Right lobe of liver (tissue), 6 donors: ENCODE measurements around the gene SNAPC2. TPM values are rescaled to one million over a fixed set of nuclear protein-coding genes. Genes with fewer than 3 reads are reported as not detected.

Experiments
- ATAC-seq, 4 donors: fragments of 200-7000 bp; cut with Tn5 transposase; one replicate each; pipeline ENCODE4 v1.9.1; 2020; ENCODE audit warnings: mild to moderate bottlenecking in 4 of 4, moderate library complexity in 4 of 4
- DNase-seq, 3 donors: peaks; one replicate each; pipeline ENCODE4 v3.0.0-alpha.2; 2020
- H3K27ac ChIP-seq, 3 donors: fragments of 200-600 bp; one replicate each; pipeline ENCODE4 v1.8.0; 2022
- H3K27me3 ChIP-seq, 2 donors: fragments of 200-600 bp; one replicate each; pipeline ENCODE4 v1.8.0; 2022
- H3K36me3 ChIP-seq, 4 donors: fragments of 200-600 bp; sonication (generic) in 1 of 4; one replicate each; pipeline versions ENCODE4 v1.5.1 to v1.8.0; 2017 to 2022; ENCODE audit warnings: control low read depth in 1 of 4
- H3K4me1 ChIP-seq, 4 donors: fragments of 200-600 bp; sonication (generic) in 1 of 4; one replicate each; pipeline versions ENCODE4 v1.5.1 to v1.8.0; 2017 to 2022; ENCODE audit warnings: control low read depth in 1 of 4
- H3K4me3 ChIP-seq, 3 donors: fragments of 200-600 bp; one replicate each; pipeline ENCODE4 v1.8.0; 2022
- H3K9me3 ChIP-seq, 4 donors: fragments of 200-600 bp; sonication (generic) in 1 of 4; one replicate each; pipeline versions ENCODE4 v1.5.1 to v1.8.0; 2017 to 2022; ENCODE audit warnings: control low read depth in 1 of 4
- CTCF ChIP-seq, 4 donors: fragments of 200-600 bp in 3 of 4; fragments of 450-650 bp in 1 of 4; IDR thresholded peaks; one replicate each; pipeline versions ENCODE4 v1.5.1 to v1.8.0; 2016 to 2022; ENCODE audit warnings: antibody characterized with exemption in 4 of 4, mild to moderate bottlenecking in 2 of 4
- POLR2A ChIP-seq: fragments of 450-650 bp; IDR thresholded peaks from one replicate; pipeline ENCODE4 v1.6.1; 2017; ENCODE audit warnings: antibody characterized with exemption, mild to moderate bottlenecking
- WGBS: methylation state at CpG from one replicate; pipeline ENCODE4 v1.1.6; 2018; ENCODE audit warnings: low coverage, low lambda C conversion rate; ENCODE audit not compliant: insufficient coverage; ENCODE audit errors: missing lambda C conversion rate; 5-methylcytosine and 5-hydroxymethylcytosine counted together
- intact Hi-C, 2 donors: fragments of 100-400 bp; cut with DNase I; formaldehyde crosslinking; loops; one replicate each; pipeline versions ENCODE4 v1.11.2 to v1.14.1; 2022
- total RNA-seq, 6 experiments: library from RNA; depleted of rRNA in 2 of 6; stranded (reverse); fragments of >200 nt in 2 of 6; fragmentation: NEBNext Ultra II Directional in 3 of 6; extraction: Animal tissue kit (Norgen Biotek cat#: 25700) in 3 of 6; gene quantifications; one replicate each; pipeline versions ENCODE4 v1.1.0 to v1.2.4, GENCODE V29; 2016 to 2023
- donor health status: DM: no; HTN: yes; CAD: no.
- donor health status: DM: no; HTN: no; CAD: no.
- donor health status: DM: no; HTN: no; CAD: no.
- donor health status: DM: no; HTN: yes; CAD: no.
- donor health status: DM: no; HTN: yes; CAD: no.

SNAPC2 gene
- total RNA-seq, 6 experiments from 2014 or later, result 3.5 to 7.8 (median 5.2) TPM

DNA sequence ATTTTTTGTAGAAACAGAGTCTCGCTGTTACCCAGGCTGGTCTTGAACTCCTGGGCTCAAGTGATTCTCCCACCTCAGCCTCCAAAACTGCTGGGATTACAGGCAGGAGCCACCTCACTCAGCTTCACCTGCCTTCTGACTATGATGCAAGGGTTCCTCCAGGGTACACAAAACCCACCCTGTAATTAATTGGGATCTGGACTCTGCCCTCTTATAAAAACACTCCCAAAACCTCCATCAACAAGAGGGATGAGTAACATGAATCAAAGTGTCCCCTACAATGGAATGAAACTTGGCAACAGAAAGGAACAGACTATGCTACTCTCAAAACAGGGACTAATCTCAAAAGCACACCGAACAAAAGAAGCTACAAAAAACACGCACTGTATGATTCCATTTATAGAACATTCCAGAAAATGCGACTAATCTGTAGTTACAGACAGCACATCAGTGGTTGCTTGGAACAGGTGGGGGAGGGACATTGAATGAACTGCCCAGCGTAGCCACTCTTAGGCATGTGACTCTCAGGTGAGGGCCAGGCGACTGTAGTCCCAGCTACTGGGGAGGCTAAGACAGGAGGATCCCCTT is 42.8 kb upstream of the SNAPC2 start:
- Histone ChIP-seq H3K27ac (no peak overlapping the region), H3K36me3 (no peaks in the 10 kb centered on the region), H3K4me1 (no peaks in the 10 kb centered on the region), H3K27me3 (peaks cover 0 to 4% of the 10 kb centered on the region in 2 donors), H3K4me3 (no peak overlapping the region), H3K9me3 (no peaks in the 10 kb centered on the region)
- TF ChIP-seq CTCF (IDR thresholded peaks at IDR 0.05) (no peak), POLR2A (no peak)
- WGBS, result 79% methylated on average over 6 of the region's 6 CpGs
- ATAC-seq (no peak), DNase-seq (no peak)
- intact Hi-C loops, result no loop called here

- no peak for TF ChIP-seq POLR2A
- no peak for TF ChIP-seq CTCF (IDR thresholded peaks at IDR 0.05)
- no peak overlapping the region for H3K4me3 ChIP-seq
- H3K9me3 ChIP-seq, result no peaks in the 10 kb centered on the region
- peaks cover 0 to 4% of the 10 kb centered on the region in 2 donors for H3K27me3 ChIP-seq
- no peak for DNase-seq
- intact Hi-C loops, result no loop called here
- H3K4me1 ChIP-seq, result no peaks in the 10 kb centered on the region
- 43% methylated on average over 2 of the region's 18 CpGs for WGBS
- no peak overlapping the region for H3K27ac ChIP-seq
- no peaks in the 10 kb centered on the region for H3K36me3 ChIP-seq
- ATAC-seq, result peak in 1 of 4 donors; percentile 23
These were observed 40.9 kb upstream of the SNAPC2 start for GRCh38 chr19:7879111-7879807.

- intact Hi-C loops, result no loop called here
- no peak for TF ChIP-seq POLR2A
- no peak for TF ChIP-seq CTCF (IDR thresholded peaks at IDR 0.05)
- ATAC-seq, result no peak
- Histone ChIP-seq H3K27me3 (peaks cover 0 to under 1% of the 10 kb centered on the region in 2 donors), H3K4me3 (no peak overlapping the region), H3K9me3 (no peaks in the 10 kb centered on the region), H3K4me1 (no peaks in the 10 kb centered on the region), H3K27ac (no peak overlapping the region), H3K36me3 (no peaks in the 10 kb centered on the region)
- DNase-seq, result no peak
- WGBS, result 81% methylated on average over 13 of the region's 19 CpGs
These were observed 40.3 kb upstream of the SNAPC2 start for GRCh38 chr19:7879836-7880235.

DNA sequence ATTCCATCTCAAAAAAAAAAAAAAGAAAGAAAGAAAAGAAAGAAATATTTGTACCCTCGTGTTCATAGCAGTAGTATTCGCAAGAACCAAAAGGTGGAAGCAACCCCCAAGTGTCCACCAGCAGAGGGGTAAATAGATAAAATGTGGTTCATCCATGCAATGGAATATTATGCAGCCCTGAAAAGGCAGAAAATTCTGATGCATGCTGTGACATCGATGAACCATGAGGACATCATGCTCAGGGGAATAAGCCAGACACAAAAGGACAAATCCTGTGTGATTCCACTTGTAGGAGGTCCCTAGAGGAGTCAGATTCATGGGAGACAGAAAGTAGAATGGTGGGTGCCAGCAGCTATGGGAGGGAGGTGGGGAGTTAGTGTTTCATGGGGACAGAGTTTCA is 38.2 kb upstream of the SNAPC2 start:
- 86% methylated on average over 3 of the region's 3 CpGs for WGBS
- Histone ChIP-seq H3K4me3 (no peak overlapping the region), H3K27me3 (no peaks in the 10 kb centered on the region), H3K27ac (no peak overlapping the region), H3K4me1 (no peaks in the 10 kb centered on the region), H3K9me3 (no peaks in the 10 kb centered on the region), H3K36me3 (no peaks in the 10 kb centered on the region)
- no peak for DNase-seq
- intact Hi-C loops, result no loop called here
- TF ChIP-seq POLR2A, result no peak
- no peak for ATAC-seq

- Histone ChIP-seq H3K4me3 (no peak overlapping the region), H3K36me3 (no peaks in the 10 kb centered on the region), H3K4me1 (no peaks in the 10 kb centered on the region), H3K27ac (no peak overlapping the region), H3K9me3 (no peaks in the 10 kb centered on the region), H3K27me3 (no peaks in the 10 kb centered on the region)
- intact Hi-C loops, result no loop called here
- no peak for ATAC-seq
- no peak for DNase-seq
- TF ChIP-seq POLR2A, result no peak
- TF ChIP-seq CTCF (IDR thresholded peaks at IDR 0.05), result no peak
- 100% methylated on average over 2 of the region's 4 CpGs for WGBS
These were observed 37.0 kb upstream of the SNAPC2 start for GRCh38 chr19:7883105-7883504.
